Activated CD8-positive, alpha-beta memory T cell treated with anti-CD3 and anti-CD28 coated beads for 36 hours (primary cell): ENCODE results near the gene HNRNPL. TPM values are rescaled to one million over a fixed set of nuclear protein-coding genes. Genes with fewer than 3 reads are reported as not detected.
"Not testable (repeated sequence)": the region's sequence is repeated elsewhere in the genome, so short reads cannot be mapped to it uniquely, and the experiment has no call there.

Source experiments
- CTCF ChIA-PET: fragments of 350-600 bp; sonication (Branson Sonifier 250); formaldehyde crosslinking; loops from one replicate; lab custom pipeline; 2021; ENCODE audit warnings: antibody characterized with exemption; lab: Charles Lee
- POLR2A ChIA-PET: fragments of 350-600 bp; sonication (Branson Sonifier 250); formaldehyde crosslinking; loops from one replicate; lab custom pipeline; 2021; ENCODE audit warnings: antibody characterized with exemption; lab: Charles Lee
- total RNA-seq, 2 experiments: library from RNA; stranded (reverse); gene quantifications; one replicate each; pipeline ENCODE4 v1.2.3, GENCODE V29; 2021

The HNRNPL gene
- total RNA-seq, 2 experiments from 2014 or later = 677 to 698 TPM

DNA sequence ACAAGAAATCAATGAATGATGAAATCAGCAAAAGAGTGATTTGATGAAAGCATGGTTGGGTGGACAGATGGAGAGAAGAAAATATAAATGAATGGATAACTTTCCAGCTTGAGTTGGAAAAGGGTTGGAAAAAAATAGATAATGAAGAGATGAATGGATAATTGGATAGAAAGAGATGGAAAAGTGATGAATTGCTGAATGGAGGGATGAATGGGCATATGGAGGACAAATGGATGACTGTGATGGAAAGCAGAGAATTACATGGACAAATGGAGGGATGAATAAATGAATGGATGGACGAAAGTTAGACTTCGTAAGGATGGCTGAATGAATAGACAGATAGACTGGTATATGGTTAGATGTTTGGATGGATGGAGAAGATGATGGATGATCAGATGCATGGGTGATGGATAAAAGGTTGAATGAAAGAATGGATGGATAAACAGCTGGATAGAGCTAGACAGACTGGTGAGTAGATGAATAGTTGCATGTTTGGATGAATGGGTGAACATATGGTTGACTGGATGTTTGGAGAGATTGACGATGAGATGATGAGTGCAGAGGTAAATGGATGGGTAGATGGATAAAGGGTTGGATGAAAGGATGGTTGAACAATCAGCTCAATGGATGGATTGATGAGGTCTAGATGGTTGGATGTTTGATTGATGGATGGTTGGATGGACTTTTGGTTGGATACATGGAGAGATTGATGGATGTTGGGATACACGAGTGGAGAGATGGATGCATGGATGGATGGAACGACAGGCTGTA is 49.0 kb downstream of the HNRNPL start:
- POLR2A ChIA-PET = no interaction called here
- CTCF ChIA-PET = interaction anchor here (1.1 kb wide), 1 partner anchor 87 kb away, joined by 3 read pairs; no protein-coding TSS in a partner anchor

DNA sequence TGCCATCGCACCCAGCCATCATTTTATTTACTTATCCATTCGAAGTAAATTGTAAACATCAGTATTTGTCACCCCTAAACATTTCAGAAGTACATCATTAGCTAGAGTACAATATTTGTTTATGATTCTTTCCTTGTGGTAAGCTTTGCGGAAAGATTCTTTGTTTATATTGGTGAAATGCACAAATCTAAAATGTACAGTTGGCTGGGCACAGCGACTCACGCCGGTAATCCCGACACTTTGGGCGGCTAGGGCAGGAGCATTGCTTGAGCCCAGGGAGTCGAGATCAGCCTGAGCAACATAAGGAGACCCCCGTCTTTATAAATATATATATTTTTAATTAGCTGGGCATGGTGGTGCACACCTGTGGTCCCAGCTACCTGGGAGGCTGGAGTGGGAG is 50.7 kb downstream of the HNRNPL start:
- CTCF ChIA-PET = no interaction called here

DNA sequence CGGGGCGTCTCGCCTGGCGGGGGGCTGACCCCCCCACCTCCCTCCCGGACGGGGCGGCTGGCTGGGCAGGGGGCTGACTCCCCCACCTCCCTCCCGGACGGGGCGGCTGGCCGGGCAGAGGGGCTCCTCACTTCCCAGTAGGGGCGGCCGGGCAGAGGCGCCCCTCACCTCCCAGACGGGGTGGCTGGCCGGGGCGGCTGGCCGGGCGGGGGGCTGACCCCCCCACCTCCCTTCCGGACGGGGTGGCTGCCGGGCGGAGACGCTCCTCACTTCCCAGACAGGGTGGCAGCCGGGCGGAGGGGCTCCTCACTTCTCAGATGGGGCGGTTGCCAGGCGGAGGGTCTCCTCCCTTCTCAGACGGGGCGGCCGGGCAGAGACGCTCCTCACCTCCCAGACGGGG is 52.0 kb downstream of the HNRNPL start:
- CTCF ChIA-PET, POLR2A ChIA-PET: not testable (repeated sequence)

More for the DNA sequence above, 50.7 kb downstream of the HNRNPL start:
- POLR2A ChIA-PET = no interaction called here

GRCh38 chr19:38796154-38796553 is 53.6 kb downstream of the HNRNPL start:
- CTCF ChIA-PET = no interaction called here
- POLR2A ChIA-PET = no interaction called here

GRCh38 chr19:38795549-38795948 is 54.2 kb downstream of the HNRNPL start:
- ChIA-PET CTCF (no interaction called here), POLR2A (no interaction called here)

DNA sequence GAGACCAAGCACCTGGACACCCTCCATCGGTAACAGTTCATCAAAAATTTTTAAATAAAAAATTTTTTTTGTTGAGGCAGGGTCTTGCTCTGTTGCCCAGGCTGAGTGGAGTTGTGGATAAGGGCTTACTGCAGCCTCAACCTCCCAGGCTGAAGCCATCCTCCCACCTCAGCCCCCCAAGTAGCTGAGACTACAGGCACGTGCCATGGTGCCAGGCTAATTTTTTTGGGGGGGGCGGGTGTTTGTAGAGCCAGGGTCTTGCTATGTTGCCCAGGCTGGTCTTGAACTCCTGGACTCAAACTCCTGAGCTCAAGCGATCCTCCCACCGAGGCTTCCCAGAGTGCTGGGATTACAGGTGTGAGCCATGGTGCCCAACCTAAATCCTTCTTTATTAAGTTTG is 56.1 kb downstream of the HNRNPL start:
- POLR2A ChIA-PET = no interaction called here
- CTCF ChIA-PET = no interaction called here

GRCh38 chr19:38793177-38793576 is 56.6 kb downstream of the HNRNPL start:
- POLR2A ChIA-PET = no interaction called here
- CTCF ChIA-PET = interaction anchor here (0.6 to 0.7 kb wide), 2 partner anchors 24 to 51 kb away, joined by 3 read pairs; no protein-coding TSS in a partner anchor

DNA sequence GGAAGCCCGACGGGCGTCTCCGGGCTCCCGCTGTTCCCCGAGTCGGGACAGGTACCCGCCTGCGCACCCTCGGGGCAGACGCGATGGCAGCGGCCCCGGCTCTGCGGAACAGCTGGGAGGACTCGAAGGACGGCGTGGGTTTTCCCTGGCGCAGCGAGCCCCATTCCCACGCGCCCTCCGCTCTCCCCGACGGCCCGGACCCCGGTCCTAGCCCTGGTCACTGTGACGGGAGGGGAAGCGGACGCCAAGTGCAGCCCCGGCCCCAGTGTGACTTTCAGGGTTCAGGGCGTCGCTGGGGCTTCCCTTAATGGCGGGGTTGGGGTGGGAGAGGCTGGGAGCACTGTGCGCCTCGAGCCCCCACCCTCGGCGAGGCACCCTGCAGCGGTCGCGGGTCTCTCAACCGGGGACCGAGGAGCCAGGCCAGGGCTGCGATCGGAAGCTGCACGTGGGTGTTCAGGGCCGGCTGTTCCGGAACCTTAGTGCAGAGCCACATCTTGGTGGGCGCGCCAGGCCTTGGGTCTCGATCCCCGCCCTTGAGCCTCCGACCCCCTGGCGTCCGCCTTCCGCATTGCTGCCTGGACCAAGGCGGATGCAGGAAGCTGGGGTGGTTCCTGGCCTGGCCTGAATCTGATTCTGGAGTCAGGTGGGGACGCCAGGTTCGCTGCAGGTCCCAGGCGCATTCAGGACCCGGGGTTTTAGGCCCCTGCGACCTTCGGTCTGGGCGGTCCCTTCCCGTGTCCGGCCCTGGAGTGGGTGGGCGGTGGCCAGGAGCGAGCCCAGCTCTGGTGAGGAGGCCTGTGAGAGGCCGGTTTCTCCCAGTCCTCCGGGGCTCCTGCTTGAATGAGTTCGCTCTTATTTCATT is 57.3 kb downstream of the HNRNPL start:
- ChIA-PET POLR2A (no interaction called here), CTCF (interaction anchor here (0.6 to 0.7 kb wide), 2 partner anchors 23 to 51 kb away, joined by 3 read pairs; no protein-coding TSS in a partner anchor)

GRCh38 chr19:38791451-38792064 is 58.2 kb downstream of the HNRNPL start:
- CTCF ChIA-PET, POLR2A ChIA-PET: not testable (repeated sequence)

DNA sequence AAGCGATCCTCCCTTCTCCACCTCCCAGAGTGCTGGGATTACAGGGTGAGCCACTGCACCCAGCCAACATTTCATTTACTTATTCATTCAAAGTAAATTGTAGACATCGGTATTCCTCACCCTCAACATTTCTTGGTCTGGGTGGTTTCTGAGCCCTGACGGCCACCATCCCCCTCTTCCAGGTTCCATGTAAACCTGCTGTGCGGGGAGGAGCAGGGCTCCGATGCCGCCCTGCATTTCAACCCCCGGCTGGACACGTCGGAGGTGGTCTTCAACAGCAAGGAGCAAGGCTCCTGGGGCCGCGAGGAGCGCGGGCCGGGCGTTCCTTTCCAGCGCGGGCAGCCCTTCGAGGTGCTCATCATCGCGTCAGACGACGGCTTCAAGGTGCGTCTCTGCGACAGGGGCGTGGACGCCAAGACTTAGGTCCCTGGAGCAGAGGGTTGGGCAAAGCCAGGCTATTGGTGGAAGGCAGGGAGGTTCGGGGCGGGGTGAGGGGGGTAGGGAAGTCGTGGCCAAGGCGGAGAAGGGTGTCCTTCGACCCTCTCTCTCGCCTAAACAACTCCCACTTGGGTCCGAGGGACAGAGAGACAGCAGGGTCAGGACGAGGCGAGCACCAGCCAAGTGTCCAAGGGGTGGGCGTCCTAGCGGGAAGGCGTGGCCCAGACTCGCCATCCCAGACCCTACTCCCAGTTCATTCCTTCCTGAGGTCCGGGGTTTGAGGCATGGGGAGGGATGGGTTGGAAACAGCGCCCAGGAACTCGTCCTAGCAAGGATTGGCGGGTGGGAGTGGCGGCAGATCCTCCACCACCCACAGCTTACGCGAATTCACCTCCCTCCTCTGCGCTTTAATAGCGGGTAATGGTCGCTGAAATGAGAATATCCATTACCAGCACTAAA is 59.0 kb downstream of the HNRNPL start:
- CTCF ChIA-PET, POLR2A ChIA-PET: not testable (repeated sequence)

- CTCF ChIA-PET = no interaction called here
- POLR2A ChIA-PET = no interaction called here
Measured at GRCh38 chr19:38788478-38789243, 61.1 kb downstream of the HNRNPL start, which contains the start of gene LGALS7B. LGALS7B (plus strand) TSS chr19:38789200; CDS start chr19:38789227, 27 bp downstream.

GRCh38 chr19:38786572-38787265 is 63.1 kb downstream of the HNRNPL start:
- ChIA-PET POLR2A (interaction anchor here (0.5 to 0.6 kb wide), 3 partner anchors 47 to 92 kb away, joined by 3 to 7 read pairs (median 3); no protein-coding TSS in a partner anchor), CTCF (interaction anchor here (0.6 kb wide), 1 partner anchor 17 kb away, joined by 3 read pairs; no protein-coding TSS in a partner anchor)

Other genes starting within 250 kb of the HNRNPL start
- gene MAP4K1, start 232.0 kb downstream of the HNRNPL start, total RNA-seq = 100 to 1,000 TPM; 159 to 165 TPM
- 100 to 1,000 TPM; 280 to 286 TPM for gene EIF3K, start 230.8 kb downstream of the HNRNPL start, total RNA-seq
- 100 to 1,000 TPM; 292 to 301 TPM for gene ACTN4, start 202.3 kb downstream of the HNRNPL start, total RNA-seq
- 1 to 10 TPM; 3.3 to 3.7 TPM for gene CAPN12, start 105.5 kb downstream of the HNRNPL start, total RNA-seq
- gene LGALS7, start 76.5 kb downstream of the HNRNPL start, total RNA-seq = not detected
- not detected for gene LGALS7B, start 60.8 kb downstream of the HNRNPL start, total RNA-seq
- under 1 TPM; 0.65 to 0.82 TPM for gene LGALS4, start 37.0 kb downstream of the HNRNPL start, total RNA-seq
- 100 to 1,000 TPM; 108 to 124 TPM for gene ECH1, start 18.2 kb downstream of the HNRNPL start, total RNA-seq
- gene RINL, start 28.3 kb upstream of the HNRNPL start, total RNA-seq = 10 to 100 TPM; 84.0 to 85.5 TPM
- gene SIRT2, start 49.6 kb upstream of the HNRNPL start, total RNA-seq = 10 to 100 TPM; 28.3 to 30.4 TPM
- 100 to 1,000 TPM in 1 of 2 experiments, 10 to 100 TPM in 1; 99.9 to 103 TPM for gene NFKBIB, start 50.0 kb upstream of the HNRNPL start, total RNA-seq
- gene CCER2, start 62.2 kb upstream of the HNRNPL start, total RNA-seq = under 1 TPM; 0.44 to 0.53 TPM
- 10 to 100 TPM; 41.7 to 47.3 TPM for gene SARS2, start 80.8 kb upstream of the HNRNPL start, total RNA-seq
- gene MRPS12, start 81.0 kb upstream of the HNRNPL start, total RNA-seq = 100 to 1,000 TPM; 113 to 121 TPM
- not detected for gene FBXO17, start 125.8 kb upstream of the HNRNPL start, total RNA-seq
- 1 to 10 TPM in 1 of 2 experiments, under 1 TPM in 1; 0.82 to 1.4 TPM for gene FBXO27, start 182.6 kb upstream of the HNRNPL start, total RNA-seq
- gene ACP7, start 234.4 kb upstream of the HNRNPL start, total RNA-seq = not detected